WTC11 (cell line): Measurements from ENCODE around the gene ATF7IP. TPM values are rescaled to one million over a fixed set of nuclear protein-coding genes. Genes with fewer than 3 reads are reported as not detected.
A peak's percentile ranks its signal among the peaks of the same experiment; 100 is the strongest.

ENCODE experiments used
- ATAC-seq: fragments of 200-7000 bp; cut with Tn5 transposase; 2 replicates; pipeline ENCODE4 v1.10.0; 2021; ENCODE audit warnings: mild to moderate bottlenecking, moderate library complexity
- CTCF ChIA-PET: fragments of 300-600 bp; sonication (Branson Sonifier 250); formaldehyde crosslinking; loops from one replicate; lab custom pipeline; 2021; ENCODE audit warnings: antibody characterized with exemption; lab: Charles Lee
- POLR2A ChIA-PET: fragments of 350-600 bp; sonication (Branson Sonifier 250); formaldehyde crosslinking; loops from one replicate; lab custom pipeline; 2021; ENCODE audit warnings: antibody characterized with exemption; lab: Charles Lee
- DNase-seq: peaks from one replicate; pipeline ENCODE4 v3.0.0; 2021; ENCODE audit warnings: low spot score
- H3K27ac Mint-ChIP-seq: 2 replicates; pipeline ENCODE4 v1.8.0; 2021; ENCODE audit warnings: mixed read lengths
- H3K27me3 Mint-ChIP-seq: 2 replicates; pipeline ENCODE4 v1.8.0; 2021; ENCODE audit warnings: low read depth, mild to moderate bottlenecking, moderate library complexity, mixed read lengths
- H3K36me3 Mint-ChIP-seq: 2 replicates; pipeline ENCODE4 v1.8.0; 2021; ENCODE audit warnings: mixed read lengths
- H3K4me1 Mint-ChIP-seq: 2 replicates; pipeline ENCODE4 v1.8.0; 2022; ENCODE audit warnings: mixed read lengths
- H3K4me3 Mint-ChIP-seq: 2 replicates; pipeline ENCODE4 v1.8.0; 2021; ENCODE audit warnings: mild to moderate bottlenecking, moderate library complexity, mixed read lengths
- H3K9me3 Mint-ChIP-seq: 2 replicates; pipeline ENCODE4 v1.8.0; 2021; ENCODE audit warnings: mixed read lengths
- AFF4 ChIP-seq: sonication (generic); formaldehyde crosslinking; IDR thresholded peaks from 2 replicates; pipeline ENCODE4 v1.8.1; 2023; ENCODE audit warnings: mild to moderate bottlenecking, missing genetic modification reagents, borderline replicate concordance
- ARID4B ChIP-seq: sonication (generic); formaldehyde crosslinking; IDR thresholded peaks from 2 replicates; pipeline ENCODE4 v1.8.0; 2023; ENCODE audit warnings: missing genetic modification reagents, mild to moderate bottlenecking, borderline replicate concordance
- CDX4 ChIP-seq: fragments of 250-450 bp; sonication (Bioruptor Pico); IDR thresholded peaks from 2 replicates; pipeline ENCODE4 v1.9.0; 2021; ENCODE audit warnings: moderate library complexity, mild to moderate bottlenecking, inconsistent platforms, borderline replicate concordance
- HMGXB4 ChIP-seq: sonication (generic); formaldehyde crosslinking; IDR thresholded peaks from 2 replicates; pipeline ENCODE4 v1.8.1; 2023; ENCODE audit warnings: mild to moderate bottlenecking, moderate library complexity, missing genetic modification reagents
- IRF1 ChIP-seq: sonication (generic); formaldehyde crosslinking; IDR thresholded peaks from 2 replicates; pipeline ENCODE4 v1.8.0; 2023; ENCODE audit warnings: missing genetic modification reagents
- MXD4 ChIP-seq: fragments of 250-450 bp; sonication (Bioruptor Pico); IDR thresholded peaks from 2 replicates; pipeline ENCODE4 v1.8.0; 2021; ENCODE audit warnings: mild to moderate bottlenecking, moderate library complexity, borderline replicate concordance
- SMAD3 ChIP-seq: sonication (generic); formaldehyde crosslinking; IDR thresholded peaks from 2 replicates; pipeline ENCODE4 v1.8.0; 2022; ENCODE audit warnings: missing genetic modification reagents, mild to moderate bottlenecking, borderline replicate concordance
- STAT6 ChIP-seq: sonication (generic); formaldehyde crosslinking; conservative IDR thresholded peaks from 2 replicates; pipeline ENCODE4 v1.8.1; 2023; ENCODE audit warnings: mild to moderate bottlenecking, low read depth, missing genetic modification reagents, moderate library complexity
- TCF7 ChIP-seq: sonication (generic); formaldehyde crosslinking; IDR thresholded peaks from 2 replicates; pipeline ENCODE4 v1.8.0; 2022; ENCODE audit warnings: mild to moderate bottlenecking, low read depth, missing genetic modification reagents, moderate library complexity
- TEAD4 ChIP-seq: sonication (generic); formaldehyde crosslinking; IDR thresholded peaks from 2 replicates; pipeline ENCODE4 v1.8.0; 2022; ENCODE audit warnings: mild to moderate bottlenecking, missing genetic modification reagents
- ZNF121 ChIP-seq: sonication (generic); formaldehyde crosslinking; IDR thresholded peaks from 2 replicates; pipeline ENCODE4 v1.8.0; 2023; ENCODE audit warnings: missing genetic modification reagents
- ZNF232 ChIP-seq: sonication (generic); formaldehyde crosslinking; IDR thresholded peaks from 2 replicates; pipeline ENCODE4 v1.8.0; 2022; ENCODE audit warnings: mild to moderate bottlenecking, missing genetic modification reagents
- ZNF671 ChIP-seq: fragments of 250-450 bp; sonication (Bioruptor Pico); IDR thresholded peaks from 2 replicates; pipeline ENCODE4 v1.8.0; 2021; ENCODE audit warnings: mild to moderate bottlenecking
- total RNA-seq: library from RNA; stranded (reverse); gene quantifications from 3 replicates; pipeline ENCODE4 v1.2.3, GENCODE V29; 2021

Gene ATF7IP
- total RNA-seq, 1 experiment from 2014 or later: 141 TPM

DNA sequence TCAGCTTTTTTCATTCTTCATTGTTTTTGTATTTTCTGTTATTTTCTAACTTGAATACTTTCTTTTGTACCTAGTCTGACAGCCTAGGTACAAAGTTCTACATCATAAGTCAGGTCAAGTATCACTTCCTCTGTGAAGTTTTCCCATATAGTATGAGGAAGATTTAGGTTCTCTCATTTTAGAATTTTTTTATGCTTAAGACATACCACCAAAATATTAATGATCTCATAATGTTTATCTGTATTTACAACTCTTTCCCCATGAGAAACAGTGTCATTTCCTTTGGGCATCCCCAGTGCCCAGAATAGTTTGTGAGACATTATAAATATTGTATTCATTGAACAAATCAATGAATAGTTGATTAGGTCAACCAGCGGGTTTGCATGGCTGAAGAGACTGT lies 3.1 kb upstream of the ATF7IP start:
- CTCF ChIA-PET: no interaction called here
- Mint-ChIP-seq H3K36me3 (peaks cover 14% of the 10 kb centered on the region), H3K27ac (no peak overlapping the region), H3K4me1 (peaks cover 6% of the 10 kb centered on the region), H3K4me3 (no peak overlapping the region), H3K27me3 (no peaks in the 10 kb centered on the region), H3K9me3 (peaks cover 8% of the 10 kb centered on the region)
- no peak for ATAC-seq
- DNase-seq: no peak
- POLR2A ChIA-PET: no interaction called here
- TF ChIP-seq CDX4 (CRISPR knock-in tag) (no peak), TEAD4 (CRISPR knock-in tag) (no peak), ZNF671 (CRISPR knock-in tag) (no peak), HMGXB4 (no peak)

DNA sequence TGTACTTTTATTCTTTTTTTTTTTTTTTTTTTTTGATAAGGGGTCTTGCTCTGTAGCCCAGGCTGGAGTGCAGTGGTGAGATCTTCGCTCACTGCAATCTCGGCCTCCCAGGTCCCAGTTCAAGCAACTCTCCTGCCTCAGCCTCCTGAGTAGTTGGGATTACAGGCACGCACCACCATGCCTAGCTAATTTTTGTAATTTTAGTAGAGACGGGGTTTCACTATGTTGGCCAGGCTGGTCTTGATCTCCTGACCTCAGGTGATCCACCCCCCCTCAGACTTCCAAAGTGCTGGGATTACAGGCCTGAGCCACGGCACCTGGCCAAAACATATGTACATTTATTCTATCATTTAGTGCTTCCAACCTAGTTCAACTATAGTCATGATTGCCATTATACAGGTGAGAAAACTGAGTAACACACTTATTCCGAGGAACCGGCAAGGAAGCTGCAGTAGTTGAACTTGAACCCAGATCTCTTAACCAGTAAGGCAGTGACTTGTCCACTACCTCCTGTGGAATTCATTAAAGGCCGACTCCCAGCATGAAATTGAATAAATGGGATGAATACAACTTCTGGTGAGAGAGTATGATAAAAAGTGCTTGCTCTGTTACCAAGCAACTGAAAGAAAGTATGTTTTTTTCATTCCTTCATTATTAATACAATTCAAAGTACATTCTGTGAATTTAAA lies 755 bp upstream of the ATF7IP start:
- Mint-ChIP-seq H3K4me3 (peak overlapping the region; percentile 99; the same call in 1 of the 2 replicates), H3K4me1 (peaks cover 18% of the 10 kb centered on the region), H3K36me3 (peaks cover 14% of the 10 kb centered on the region), H3K27ac (no peak overlapping the region), H3K9me3 (peaks cover 8% of the 10 kb centered on the region), H3K27me3 (no peaks in the 10 kb centered on the region)
- CTCF ChIA-PET: interaction anchor here (1.0 to 2.2 kb wide), 16 partner anchors 16 to 179 kb away, joined by 3 to 34 read pairs (median 6); no protein-coding TSS in a partner anchor
- DNase-seq (no peak), ATAC-seq (no peak)
- POLR2A ChIA-PET: interaction anchor here (0.5 to 2.2 kb wide), 16 partner anchors 11 to 126 kb away, joined by 3 to 103 read pairs (median 8); no protein-coding TSS in a partner anchor
- TF ChIP-seq AFF4 (CRISPR knock-in tag) (no peak), ZNF121 (CRISPR knock-in tag) (peak; percentile 80; the same call in 1 of the 2 replicates)

DNA sequence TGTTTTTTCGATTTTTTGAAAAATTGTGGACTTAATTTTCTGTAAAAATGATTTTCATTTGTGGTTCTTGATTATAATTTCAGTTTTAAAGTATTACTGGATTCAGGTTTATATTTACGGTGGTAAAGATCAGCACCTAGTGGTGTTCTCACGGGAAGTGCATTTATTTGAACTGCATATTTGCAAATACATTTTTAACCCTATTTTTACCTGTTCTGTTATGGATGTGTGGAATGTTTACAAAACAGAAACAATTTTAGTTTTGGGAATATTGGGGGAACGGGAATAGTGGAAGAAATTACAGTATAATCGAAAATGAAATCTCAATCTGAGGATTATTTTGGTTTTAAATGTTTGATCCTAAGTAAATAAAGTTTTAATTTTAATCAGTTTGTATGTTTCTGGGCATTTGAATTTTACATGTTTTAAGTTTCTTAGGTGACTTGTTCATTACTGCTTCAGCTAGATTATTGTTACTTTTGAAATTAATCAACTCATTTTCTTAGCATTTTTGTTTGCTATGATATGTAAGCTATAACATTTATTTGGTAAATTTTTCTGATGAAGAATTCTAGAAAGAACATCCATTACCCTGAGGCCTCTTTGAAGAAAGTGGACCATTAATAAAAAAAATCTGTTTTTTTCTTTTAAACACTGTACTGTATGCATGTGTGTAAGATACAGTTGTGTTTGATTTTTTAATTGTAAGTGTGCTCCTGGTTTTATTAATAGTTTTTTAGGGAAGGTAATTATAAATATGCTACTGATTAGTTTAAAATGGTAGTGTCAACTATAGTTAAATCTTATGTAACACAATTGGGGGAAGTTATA lies 942 bp downstream of the ATF7IP start:
- POLR2A ChIA-PET: interaction anchor here (0.6 to 2.2 kb wide), 13 partner anchors 10 to 128 kb away, joined by 3 to 103 read pairs (median 8); no protein-coding TSS in a partner anchor
- TF ChIP-seq MXD4 (CRISPR knock-in tag) (no peak), STAT6 (no peak), IRF1 (CRISPR knock-in tag) (no peak), ZNF232 (CRISPR knock-in tag) (no peak), TCF7 (CRISPR knock-in tag) (no peak), SMAD3 (CRISPR knock-in tag) (no peak), ARID4B (CRISPR knock-in tag) (no peak)

More for the DNA sequence above, 942 bp downstream of the ATF7IP start:
- peaks cover 8% of the 10 kb centered on the region for H3K9me3 Mint-ChIP-seq
- ATAC-seq (no peak), DNase-seq (no peak)
- H3K36me3 Mint-ChIP-seq: peaks cover 14% of the 10 kb centered on the region
- H3K27ac Mint-ChIP-seq: peak overlapping the region; percentile 99
- CTCF ChIA-PET: interaction anchor here (0.8 to 2.2 kb wide), 17 partner anchors 15 to 199 kb away, joined by 3 to 34 read pairs (median 6); no protein-coding TSS in a partner anchor
- no peaks in the 10 kb centered on the region for H3K27me3 Mint-ChIP-seq
- peak overlapping the region; percentile 99 for H3K4me3 Mint-ChIP-seq
- peaks cover 31% of the 10 kb centered on the region for H3K4me1 Mint-ChIP-seq
